Left lobe of liver (tissue), 2 donors: ENCODE data around the gene MACROD2. TPM values are rescaled to one million over a fixed set of nuclear protein-coding genes. Genes with fewer than 3 reads are reported as not detected.

Source experiments
- ATAC-seq: fragments of 200-7000 bp; cut with Tn5 transposase; one replicate; pipeline ENCODE4 v1.9.1; 2020; ENCODE audit warnings: mild to moderate bottlenecking, moderate library complexity
- DNase-seq: peaks from one replicate; pipeline ENCODE4 v3.0.0-alpha.2; 2020; ENCODE audit warnings: low spot score
- total RNA-seq: library from RNA; stranded (reverse); gene quantifications from one replicate; pipeline ENCODE4 v1.2.1, GENCODE V29; 2021
- donor health status: DM: no; HTN: no; CAD: no; lungs with moderate emphysema.
- donor health status: DM: no; HTN: yes; CAD: no.

The MACROD2 gene
- total RNA-seq, 1 donor from 2014 or later: 3.7 TPM

GRCh38 chr20:14617123-14617522 lies 621.8 kb downstream of the MACROD2 start:
- DNase-seq (no peak), ATAC-seq (no peak)

GRCh38 chr20:14619411-14619810 lies 624.1 kb downstream of the MACROD2 start:
- DNase-seq: no peak
- ATAC-seq: no peak

GRCh38 chr20:14622796-14623195 lies 627.5 kb downstream of the MACROD2 start:
- DNase-seq (no peak), ATAC-seq (no peak)

GRCh38 chr20:14631011-14631410 lies 635.7 kb downstream of the MACROD2 start:
- DNase-seq (no peak), ATAC-seq (peak; percentile 43)

- DNase-seq (no peak), ATAC-seq (no peak)
Observed at GRCh38 chr20:14632906-14633305, 637.6 kb downstream of the MACROD2 start.

- ATAC-seq (no peak), DNase-seq (no peak)
Observed at GRCh38 chr20:14633507-14633906, 638.2 kb downstream of the MACROD2 start.

- no peak for DNase-seq
- no peak for ATAC-seq
Observed at GRCh38 chr20:14634665-14635064, 639.3 kb downstream of the MACROD2 start.

GRCh38 chr20:14637441-14637840 lies 642.1 kb downstream of the MACROD2 start:
- no peak for ATAC-seq
- DNase-seq: no peak

GRCh38 chr20:14643146-14643545 lies 647.8 kb downstream of the MACROD2 start:
- no peak for DNase-seq
- no peak for ATAC-seq

GRCh38 chr20:14643556-14643955 lies 648.2 kb downstream of the MACROD2 start:
- no peak for ATAC-seq

GRCh38 chr20:14644306-14645097 lies 649.2 kb downstream of the MACROD2 start:
- ATAC-seq: no peak
- DNase-seq: no peak

More at GRCh38 chr20:14643556-14643955, 648.2 kb downstream of the MACROD2 start:
- DNase-seq: no peak

- DNase-seq: no peak
- ATAC-seq: no peak
Observed at GRCh38 chr20:14647016-14647415, 651.7 kb downstream of the MACROD2 start.

GRCh38 chr20:14649662-14650061 lies 654.3 kb downstream of the MACROD2 start:
- DNase-seq (no peak), ATAC-seq (no peak)

- ATAC-seq (no peak), DNase-seq (no peak)
Observed at GRCh38 chr20:14657266-14658005, 662.1 kb downstream of the MACROD2 start.

- DNase-seq: no peak
- no peak for ATAC-seq
Observed at GRCh38 chr20:14664101-14664500, 668.8 kb downstream of the MACROD2 start.

GRCh38 chr20:14666696-14667095 lies 671.4 kb downstream of the MACROD2 start:
- no peak for DNase-seq
- ATAC-seq: no peak

- no peak for ATAC-seq
- DNase-seq: no peak
Observed at GRCh38 chr20:14667226-14667625, 671.9 kb downstream of the MACROD2 start.

- DNase-seq (no peak), ATAC-seq (no peak)
Observed at GRCh38 chr20:14672066-14672465, 676.8 kb downstream of the MACROD2 start.

GRCh38 chr20:14673164-14673563 lies 677.8 kb downstream of the MACROD2 start:
- ATAC-seq (peak; percentile 55), DNase-seq (no peak)

- ATAC-seq: no peak
- DNase-seq: no peak
Observed at GRCh38 chr20:14677455-14677854, 682.1 kb downstream of the MACROD2 start.

- DNase-seq (no peak), ATAC-seq (no peak)
Observed at GRCh38 chr20:14685183-14685582, 689.9 kb downstream of the MACROD2 start.

GRCh38 chr20:14687313-14687712 lies 692.0 kb downstream of the MACROD2 start:
- no peak for DNase-seq
- no peak for ATAC-seq
